Neural progenitor cell (in vitro differentiated cells): Measurements from ENCODE around the gene OCA2.

ENCODE experiments used
- EZH2 ChIP-seq: fragments of 200-600 bp; sonication (generic); IDR thresholded peaks from 2 replicates; pipeline ENCODE4 v1.6.1; 2017; ENCODE audit warnings: antibody characterized with exemption, mild to moderate bottlenecking, moderate library complexity
- EZH2phosphoT487 ChIP-seq: fragments of 200-600 bp; sonication (generic); IDR thresholded peaks from 2 replicates; pipeline ENCODE4 v1.6.1; 2017; ENCODE audit warnings: antibody characterized with exemption
- TF ChIP-seq, protein P1 (sequence below): fragments of 200-600 bp; sonication (generic); IDR thresholded peaks from 2 replicates; pipeline ENCODE4 v1.5.1; 2017; ENCODE audit warnings: antibody characterized with exemption, mild to moderate bottlenecking

DNA sequence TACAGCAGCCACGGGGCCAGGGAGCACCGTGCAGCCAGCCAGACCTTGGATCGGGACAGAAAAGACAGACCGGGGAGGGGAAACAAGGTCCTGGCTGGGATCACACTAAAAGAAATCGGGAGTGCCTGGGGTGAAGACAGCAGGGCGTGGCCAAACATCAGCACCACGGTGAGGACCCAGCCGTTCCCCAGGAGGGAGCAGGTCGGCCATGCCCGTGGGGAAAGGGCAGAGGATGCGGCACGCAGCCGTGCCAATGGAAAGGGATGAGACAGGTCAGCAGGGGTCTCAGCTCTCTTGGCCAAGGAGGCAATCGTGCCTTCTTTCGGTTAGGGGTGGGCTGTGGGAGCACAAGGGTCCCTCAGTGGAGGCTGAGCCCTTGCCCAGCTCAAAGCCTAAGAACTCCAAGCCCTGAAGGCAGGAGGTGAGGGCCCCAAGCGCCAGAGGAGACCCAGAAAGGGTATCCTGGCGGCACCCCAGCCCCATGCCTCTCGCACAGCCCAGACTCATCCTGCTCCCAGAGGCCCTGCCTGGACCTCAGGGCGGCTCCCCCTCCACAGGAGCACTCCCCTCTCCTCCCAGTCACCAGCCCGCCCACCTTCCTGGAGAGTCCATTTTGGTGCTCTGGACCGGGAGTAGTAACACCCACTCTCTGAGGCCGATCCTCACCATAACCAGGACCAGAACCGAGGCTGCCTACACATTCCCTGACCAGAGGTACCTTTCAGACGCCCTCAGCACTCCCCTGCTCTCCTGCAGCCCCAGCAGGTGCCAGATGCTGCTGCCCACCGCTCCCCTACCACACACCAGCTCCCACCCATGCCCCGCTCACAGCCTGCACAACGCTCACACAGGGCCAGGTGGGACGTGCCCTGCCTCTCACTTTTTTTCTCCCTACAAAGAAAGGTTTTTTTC is 23.2 kb upstream of the OCA2 start:
- TF ChIP-seq EZH2phosphoT487, result no peak
- TF ChIP-seq, protein P1, sequence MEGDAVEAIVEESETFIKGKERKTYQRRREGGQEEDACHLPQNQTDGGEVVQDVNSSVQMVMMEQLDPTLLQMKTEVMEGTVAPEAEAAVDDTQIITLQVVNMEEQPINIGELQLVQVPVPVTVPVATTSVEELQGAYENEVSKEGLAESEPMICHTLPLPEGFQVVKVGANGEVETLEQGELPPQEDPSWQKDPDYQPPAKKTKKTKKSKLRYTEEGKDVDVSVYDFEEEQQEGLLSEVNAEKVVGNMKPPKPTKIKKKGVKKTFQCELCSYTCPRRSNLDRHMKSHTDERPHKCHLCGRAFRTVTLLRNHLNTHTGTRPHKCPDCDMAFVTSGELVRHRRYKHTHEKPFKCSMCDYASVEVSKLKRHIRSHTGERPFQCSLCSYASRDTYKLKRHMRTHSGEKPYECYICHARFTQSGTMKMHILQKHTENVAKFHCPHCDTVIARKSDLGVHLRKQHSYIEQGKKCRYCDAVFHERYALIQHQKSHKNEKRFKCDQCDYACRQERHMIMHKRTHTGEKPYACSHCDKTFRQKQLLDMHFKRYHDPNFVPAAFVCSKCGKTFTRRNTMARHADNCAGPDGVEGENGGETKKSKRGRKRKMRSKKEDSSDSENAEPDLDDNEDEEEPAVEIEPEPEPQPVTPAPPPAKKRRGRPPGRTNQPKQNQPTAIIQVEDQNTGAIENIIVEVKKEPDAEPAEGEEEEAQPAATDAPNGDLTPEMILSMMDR, result no peak
- TF ChIP-seq EZH2, result no peak
